K562 (cell line): ENCODE data around the gene MYO7A. TPM values are rescaled to one million over a fixed set of nuclear protein-coding genes. Genes with fewer than 3 reads are reported as not detected.

Source experiments
- CHD4 ChIP-seq: fragments of 200-600 bp; sonication (generic); IDR thresholded peaks from 3 replicates; pipeline ENCODE4 v1.6.1; 2012; ENCODE audit warnings: low read depth, mild to moderate bottlenecking, mixed read lengths, low read length, inconsistent platforms; ENCODE audit not compliant: insufficient read depth, insufficient replicate concordance, poor library complexity, severe bottlenecking
- polyA plus RNA-seq, 8 experiments: library from polyadenylated mRNA; depleted of rRNA in 4 of 8; stranded (reverse) in 5 of 8; unstranded in 3 of 8; fragments of >200 nt; fragmentation: Nextera tagmentation in 2 of 8; fragmentation: Illumina TruSeq in 1 of 8; extraction: Ambion mirVana in 2 of 8; extraction: Trizol in 1 of 8; gene quantifications; 2 replicates each; pipeline versions ENCODE4 v1.2.1 to v1.2.3, GENCODE V29; 2011 to 2014; ENCODE audit warnings: inconsistent platforms in 1 of 8, missing spikeins in 1 of 8
- total RNA-seq, 7 experiments: library from RNA; depleted of rRNA in 6 of 7; stranded (reverse); fragments of >200 nt in 6 of 7; fragmentation: Illumina TruSeq in 2 of 7; extraction: Trizol in 2 of 7; gene quantifications; 2 replicates each; pipeline versions ENCODE4 v1.2.1 to v1.2.3, GENCODE V29; 2011 to 2021; ENCODE audit warnings: low replicate concordance in 1 of 7
- TF ChIP-seq, protein P1 (sequence below): fragments of 250-450 bp; sonication (Bioruptor Pico); IDR thresholded peaks from 2 replicates; pipeline ENCODE4 v1.8.0; 2022; ENCODE audit warnings: inconsistent platforms
- TF ChIP-seq, protein P2 (sequence below): fragments of 250-450 bp; sonication (Bioruptor Pico); IDR thresholded peaks from 2 replicates; pipeline ENCODE4 v1.8.0; 2022; ENCODE audit warnings: inconsistent platforms, mild to moderate bottlenecking, moderate library complexity, borderline replicate concordance
- TF ChIP-seq, protein P3 (sequence below): fragments of 250-450 bp; sonication (Bioruptor Pico); IDR thresholded peaks from 2 replicates; pipeline ENCODE4 v1.9.0; 2021; ENCODE audit warnings: mild to moderate bottlenecking, inconsistent platforms

MYO7A gene
- total and polyA plus RNA-seq, 9 of the 15 experiments (the other 6 are each of a cell fraction or from before 2014, with no cell fraction given): 0.01 to 0.11 (median 0.07) TPM; not detected in 1

DNA sequence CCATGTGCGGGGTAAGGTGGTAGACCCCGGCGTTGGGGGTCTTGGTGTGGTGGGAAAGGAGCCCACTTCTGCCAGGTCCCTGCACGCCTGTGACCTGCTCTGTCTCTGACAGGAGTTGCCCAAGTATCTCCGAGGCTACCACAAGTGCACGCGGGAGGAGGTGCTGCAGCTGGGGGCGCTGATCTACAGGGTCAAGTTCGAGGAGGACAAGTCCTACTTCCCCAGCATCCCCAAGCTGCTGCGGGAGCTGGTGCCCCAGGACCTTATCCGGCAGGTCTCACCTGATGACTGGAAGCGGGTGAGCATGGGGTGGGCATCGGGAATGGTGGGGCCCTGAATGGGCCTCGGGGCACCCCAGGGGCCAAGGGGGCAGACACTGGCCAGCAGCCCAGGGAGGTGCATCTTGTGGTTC is 83.0 kb downstream of the MYO7A start (continued):
- TF ChIP-seq, protein P1, sequence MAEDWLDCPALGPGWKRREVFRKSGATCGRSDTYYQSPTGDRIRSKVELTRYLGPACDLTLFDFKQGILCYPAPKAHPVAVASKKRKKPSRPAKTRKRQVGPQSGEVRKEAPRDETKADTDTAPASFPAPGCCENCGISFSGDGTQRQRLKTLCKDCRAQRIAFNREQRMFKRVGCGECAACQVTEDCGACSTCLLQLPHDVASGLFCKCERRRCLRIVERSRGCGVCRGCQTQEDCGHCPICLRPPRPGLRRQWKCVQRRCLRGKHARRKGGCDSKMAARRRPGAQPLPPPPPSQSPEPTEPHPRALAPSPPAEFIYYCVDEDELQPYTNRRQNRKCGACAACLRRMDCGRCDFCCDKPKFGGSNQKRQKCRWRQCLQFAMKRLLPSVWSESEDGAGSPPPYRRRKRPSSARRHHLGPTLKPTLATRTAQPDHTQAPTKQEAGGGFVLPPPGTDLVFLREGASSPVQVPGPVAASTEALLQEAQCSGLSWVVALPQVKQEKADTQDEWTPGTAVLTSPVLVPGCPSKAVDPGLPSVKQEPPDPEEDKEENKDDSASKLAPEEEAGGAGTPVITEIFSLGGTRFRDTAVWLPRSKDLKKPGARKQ (CRISPR knock-in tag): no peak
- TF ChIP-seq, protein P2, sequence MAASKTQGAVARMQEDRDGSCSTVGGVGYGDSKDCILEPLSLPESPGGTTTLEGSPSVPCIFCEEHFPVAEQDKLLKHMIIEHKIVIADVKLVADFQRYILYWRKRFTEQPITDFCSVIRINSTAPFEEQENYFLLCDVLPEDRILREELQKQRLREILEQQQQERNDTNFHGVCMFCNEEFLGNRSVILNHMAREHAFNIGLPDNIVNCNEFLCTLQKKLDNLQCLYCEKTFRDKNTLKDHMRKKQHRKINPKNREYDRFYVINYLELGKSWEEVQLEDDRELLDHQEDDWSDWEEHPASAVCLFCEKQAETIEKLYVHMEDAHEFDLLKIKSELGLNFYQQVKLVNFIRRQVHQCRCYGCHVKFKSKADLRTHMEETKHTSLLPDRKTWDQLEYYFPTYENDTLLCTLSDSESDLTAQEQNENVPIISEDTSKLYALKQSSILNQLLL (CRISPR knock-in tag): no peak
- TF ChIP-seq, protein P3, sequence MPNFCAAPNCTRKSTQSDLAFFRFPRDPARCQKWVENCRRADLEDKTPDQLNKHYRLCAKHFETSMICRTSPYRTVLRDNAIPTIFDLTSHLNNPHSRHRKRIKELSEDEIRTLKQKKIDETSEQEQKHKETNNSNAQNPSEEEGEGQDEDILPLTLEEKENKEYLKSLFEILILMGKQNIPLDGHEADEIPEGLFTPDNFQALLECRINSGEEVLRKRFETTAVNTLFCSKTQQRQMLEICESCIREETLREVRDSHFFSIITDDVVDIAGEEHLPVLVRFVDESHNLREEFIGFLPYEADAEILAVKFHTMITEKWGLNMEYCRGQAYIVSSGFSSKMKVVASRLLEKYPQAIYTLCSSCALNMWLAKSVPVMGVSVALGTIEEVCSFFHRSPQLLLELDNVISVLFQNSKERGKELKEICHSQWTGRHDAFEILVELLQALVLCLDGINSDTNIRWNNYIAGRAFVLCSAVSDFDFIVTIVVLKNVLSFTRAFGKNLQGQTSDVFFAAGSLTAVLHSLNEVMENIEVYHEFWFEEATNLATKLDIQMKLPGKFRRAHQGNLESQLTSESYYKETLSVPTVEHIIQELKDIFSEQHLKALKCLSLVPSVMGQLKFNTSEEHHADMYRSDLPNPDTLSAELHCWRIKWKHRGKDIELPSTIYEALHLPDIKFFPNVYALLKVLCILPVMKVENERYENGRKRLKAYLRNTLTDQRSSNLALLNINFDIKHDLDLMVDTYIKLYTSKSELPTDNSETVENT (CRISPR knock-in tag): no peak
- TF ChIP-seq CHD4: no peak
